Measurements from ENCODE around the gene CD3E.

DNA sequence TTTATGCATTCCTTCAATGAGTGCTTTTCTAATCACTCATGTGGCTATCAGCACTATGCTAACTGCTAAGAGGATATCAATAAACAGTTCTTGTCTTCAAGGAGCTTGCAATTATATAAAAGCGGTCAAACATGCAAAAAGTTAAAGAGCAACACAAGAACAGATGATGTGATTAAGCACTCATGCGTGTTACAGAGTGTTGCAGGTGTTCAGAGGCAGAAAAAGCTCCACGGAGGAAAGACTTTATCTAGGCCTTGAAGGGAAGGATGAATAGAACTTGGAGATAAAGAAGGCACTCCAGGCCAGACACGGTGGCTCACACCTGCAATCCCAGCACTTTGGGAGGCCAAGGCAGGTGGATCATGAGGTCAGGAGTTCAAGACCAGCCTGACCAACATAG lies 13.6 kb downstream of the CD3E start:
- no peak for TF ChIP-seq SUZ12 (IDR thresholded peaks at IDR 0.05; ENCODE audit: extremely low read depth, insufficient read depth, insufficient read length)
- no peak for TF ChIP-seq ZNF274 (IDR thresholded peaks at IDR 0.05; ENCODE audit: low read depth, low read length)
- TF ChIP-seq YY1 (IDR thresholded peaks at IDR 0.05; ENCODE audit: insufficient read depth, insufficient read length), result no peak
